ENCODE results near the gene RNF180. TPM values are rescaled to one million over a fixed set of nuclear protein-coding genes. Genes with fewer than 3 reads are reported as not detected.

Gene RNF180
- total and polyA plus RNA-seq, 2 of the 8 experiments (the other 6 are each of a cell fraction or from before 2014, with no cell fraction given): 0.39 to 2.3 TPM

GRCh38 chr5:64312491-64312890 lies 146.8 kb downstream of the RNF180 start (continued):
- TF ChIP-seq CBX8 (IDR thresholded peaks at IDR 0.05; ENCODE audit: borderline replicate concordance, low read depth, low read length) (no peak), CHD2 (IDR thresholded peaks at IDR 0.05; ENCODE audit: low read length) (no peak), CHD7 (IDR thresholded peaks at IDR 0.05; ENCODE audit: insufficient replicate concordance, low read length) (no peak), TBP (IDR thresholded peaks at IDR 0.05; ENCODE audit: low read depth, low read length) (no peak), JUND (IDR thresholded peaks at IDR 0.05; ENCODE audit: low read length) (no peak), GTF2F1 (IDR thresholded peaks at IDR 0.05; ENCODE audit: borderline replicate concordance, low read depth, low read length) (no peak), SIN3A (conservative IDR thresholded peaks at IDR 0.05 in 1 of 2, IDR thresholded peaks at IDR 0.05 in 1 of 2; ENCODE audit: low read depth in 1 of 2, low read length in 2 of 2) (no peak)
